Coronary artery (tissue), 2 donors: ENCODE results near the gene GKN1.

Experiments used
- DNase-seq: peaks from one replicate; pipeline ENCODE4 v3.0.0-alpha.2; 2017; ENCODE audit warnings: low spot score
- H3K27ac ChIP-seq, 2 donors: fragments of 200-600 bp; sonication (generic); one replicate each; pipeline ENCODE4 v1.5.1; 2016 to 2019
- H3K4me3 ChIP-seq: fragments of 200-600 bp; sonication (generic); 2 replicates; pipeline ENCODE4 v1.5.1; 2016; ENCODE audit warnings: mild to moderate bottlenecking, moderate library complexity
- CTCF ChIP-seq: fragments of 200-600 bp; sonication (generic); IDR thresholded peaks from one replicate; pipeline ENCODE4 v1.5.1; 2019; ENCODE audit warnings: antibody characterized with exemption

GKN1 gene

DNA sequence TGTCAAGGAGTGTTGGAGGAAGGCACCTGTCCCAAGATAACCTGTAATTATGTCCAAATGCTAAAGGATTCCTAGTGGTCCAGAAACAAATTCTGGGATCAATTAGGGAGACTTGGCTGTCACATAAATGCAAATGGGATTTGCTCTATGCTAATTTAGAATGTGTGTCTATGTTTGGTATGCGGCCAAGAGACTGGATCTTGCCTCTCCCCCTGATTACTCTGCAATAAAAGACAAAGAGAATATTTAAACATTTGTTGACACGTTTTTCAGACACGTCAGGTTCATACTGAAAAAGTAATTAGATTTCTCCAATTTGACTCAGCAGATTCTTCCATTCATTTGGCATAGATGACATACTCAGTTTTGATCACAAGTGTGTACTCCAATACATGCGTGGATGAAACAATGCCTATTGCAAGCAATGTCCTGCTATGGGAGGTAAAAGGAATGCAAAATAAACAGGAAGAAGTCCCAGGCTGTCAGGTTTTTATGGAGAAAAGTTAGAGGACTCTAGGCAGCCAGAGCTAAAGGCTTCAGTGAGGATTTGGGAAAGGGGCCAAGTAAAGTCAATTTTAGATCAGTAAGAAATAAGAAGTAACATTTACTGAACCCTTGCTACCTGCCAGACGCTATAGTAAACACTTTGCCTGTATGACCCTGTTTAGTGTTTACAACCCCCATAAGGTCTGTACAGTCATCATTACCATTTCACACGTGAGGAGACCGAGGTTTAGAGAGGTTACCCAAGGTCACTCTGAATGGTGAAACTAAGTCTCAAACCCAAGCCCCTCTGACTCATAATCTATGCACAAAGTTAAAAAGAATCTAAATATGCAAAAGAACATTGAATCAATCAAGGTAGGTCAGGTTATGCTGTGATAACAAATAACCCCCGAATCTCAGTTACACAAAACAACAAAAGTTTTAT is 46.3 kb downstream of the GKN1 start:
- TF ChIP-seq CTCF: no peak
- DNase-seq: no peak
- H3K27ac ChIP-seq: peak overlapping the region in 1 of 2 donors; percentile 58
- peak overlapping the region; percentile 32 for H3K4me3 ChIP-seq

DNA sequence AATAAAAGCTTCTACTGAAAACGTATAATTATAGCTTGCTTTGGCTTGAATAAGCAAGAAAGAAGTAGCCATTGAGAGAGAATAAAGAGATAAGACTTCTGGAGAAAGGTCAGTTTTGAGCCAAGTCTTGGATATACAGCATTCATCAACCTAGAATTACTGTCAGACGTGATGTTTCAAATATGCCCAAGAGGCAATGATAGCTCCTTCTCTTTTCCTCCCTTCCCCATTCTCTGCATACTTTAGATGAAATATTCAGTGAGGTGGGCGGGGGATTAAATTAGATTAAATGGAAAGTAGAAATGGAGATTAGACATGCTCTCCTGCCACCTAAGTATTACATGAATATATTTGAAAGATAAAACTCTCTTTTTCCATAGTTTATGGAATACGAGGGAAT is 47.3 kb downstream of the GKN1 start:
- no peak for DNase-seq
- no peak for TF ChIP-seq CTCF
- H3K27ac ChIP-seq: peak overlapping the region in 1 of 2 donors; percentile 58

GRCh38 chr2:69022548-69022947 is 48.1 kb downstream of the GKN1 start:
- Histone ChIP-seq H3K27ac (peak overlapping the region in 1 of 2 donors; percentile 58), H3K4me3 (no peak overlapping the region)
- DNase-seq: no peak
- TF ChIP-seq CTCF: no peak

More for the DNA sequence above, 47.3 kb downstream of the GKN1 start:
- no peak overlapping the region for H3K4me3 ChIP-seq

GRCh38 chr2:69023236-69023635 is 48.8 kb downstream of the GKN1 start:
- Histone ChIP-seq H3K4me3 (no peak overlapping the region), H3K27ac (peak overlapping the region in 1 of 2 donors; percentile 58)
- no peak for DNase-seq
- TF ChIP-seq CTCF: no peak

- DNase-seq: no peak
- TF ChIP-seq CTCF: peak; percentile 25
- peak overlapping the region in 1 of 2 donors; percentile 59 for H3K27ac ChIP-seq
- no peak overlapping the region for H3K4me3 ChIP-seq
These were observed 51.6 kb downstream of the GKN1 start for GRCh38 chr2:69026026-69026425.

DNA sequence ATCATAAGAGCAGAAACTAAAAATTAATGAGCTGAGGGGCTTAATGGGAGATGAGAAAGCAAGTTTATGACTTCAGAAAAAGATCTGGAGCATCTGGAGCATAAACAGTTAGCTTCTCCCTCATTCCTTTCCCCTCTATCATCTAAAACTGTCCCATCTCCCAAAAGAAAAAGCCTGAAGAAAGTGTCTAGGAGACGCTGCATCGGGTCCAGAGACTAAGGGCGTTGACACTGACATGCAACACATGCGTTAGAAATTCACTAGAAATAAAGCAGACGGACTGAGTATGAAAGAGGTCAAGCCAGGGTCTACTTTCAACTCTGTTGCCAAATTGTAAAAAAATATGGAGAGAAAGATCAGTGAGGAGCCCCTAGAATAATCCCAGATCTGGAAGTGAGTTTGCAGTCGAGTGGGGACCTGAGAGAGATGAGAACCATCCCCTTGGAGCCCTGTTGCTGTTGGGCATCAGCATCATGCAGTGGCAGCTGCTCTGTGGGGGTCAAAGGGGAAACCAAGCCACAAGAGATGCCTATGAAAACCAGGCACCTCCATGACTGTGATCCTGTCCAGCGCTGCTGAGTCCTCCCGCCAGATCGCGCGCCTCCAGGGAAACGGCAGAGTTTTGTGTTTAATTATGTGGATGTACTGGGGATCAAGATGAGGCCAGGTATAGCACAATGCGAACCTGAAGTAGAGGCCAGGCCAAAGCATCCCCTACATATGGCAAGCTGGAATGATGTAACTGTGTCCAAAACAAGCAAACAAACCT is 52.4 kb downstream of the GKN1 start:
- Histone ChIP-seq H3K4me3 (no peak overlapping the region), H3K27ac (peak overlapping the region in 1 of 2 donors; percentile 59)
- TF ChIP-seq CTCF: no peak
- no peak for DNase-seq
